Esophagus squamous epithelium (tissue), 4 donors: ENCODE measurements around the gene EFCAB5.
"Not testable (repeated sequence)": the region's sequence is repeated elsewhere in the genome, so short reads cannot be mapped to it uniquely, and the experiment has no call there.

Experiments used
- POLR2A ChIP-seq, 4 donors: fragments of 450-650 bp; IDR thresholded peaks; one replicate each; pipeline ENCODE4 v1.6.1; 2017; ENCODE audit warnings: antibody characterized with exemption in 4 of 4, mild to moderate bottlenecking in 4 of 4, moderate library complexity in 3 of 4
- TF ChIP-seq, protein P1 (sequence below), 6 experiments: fragments of 450-650 bp in 4 of 6; fragments of 200-600 bp in 2 of 6; sonication (generic) in 2 of 6; IDR thresholded peaks; one replicate each; pipeline ENCODE4 v1.5.1; 2016 to 2019; ENCODE audit warnings: antibody characterized with exemption in 6 of 6, mild to moderate bottlenecking in 4 of 6, moderate library complexity in 4 of 6

DNA sequence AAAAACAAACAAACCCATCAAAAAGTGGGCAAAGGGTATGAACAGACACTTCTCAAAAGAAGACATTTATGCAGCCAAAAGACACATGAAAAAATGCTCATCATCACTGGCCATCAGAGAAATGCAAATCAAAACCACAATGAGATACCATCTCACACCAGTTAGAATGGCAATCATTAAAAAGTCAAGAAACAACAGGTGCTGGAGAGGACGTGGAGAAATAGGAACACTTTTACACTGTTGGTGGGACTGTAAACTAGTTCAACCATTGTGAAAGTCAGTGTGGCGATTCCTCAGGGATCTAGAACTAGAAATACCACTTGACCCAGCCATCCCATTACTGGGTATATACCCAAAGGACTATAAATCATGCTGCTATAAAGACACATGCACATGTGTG lies 83.9 kb downstream of the EFCAB5 start:
- TF ChIP-seq, protein P1, sequence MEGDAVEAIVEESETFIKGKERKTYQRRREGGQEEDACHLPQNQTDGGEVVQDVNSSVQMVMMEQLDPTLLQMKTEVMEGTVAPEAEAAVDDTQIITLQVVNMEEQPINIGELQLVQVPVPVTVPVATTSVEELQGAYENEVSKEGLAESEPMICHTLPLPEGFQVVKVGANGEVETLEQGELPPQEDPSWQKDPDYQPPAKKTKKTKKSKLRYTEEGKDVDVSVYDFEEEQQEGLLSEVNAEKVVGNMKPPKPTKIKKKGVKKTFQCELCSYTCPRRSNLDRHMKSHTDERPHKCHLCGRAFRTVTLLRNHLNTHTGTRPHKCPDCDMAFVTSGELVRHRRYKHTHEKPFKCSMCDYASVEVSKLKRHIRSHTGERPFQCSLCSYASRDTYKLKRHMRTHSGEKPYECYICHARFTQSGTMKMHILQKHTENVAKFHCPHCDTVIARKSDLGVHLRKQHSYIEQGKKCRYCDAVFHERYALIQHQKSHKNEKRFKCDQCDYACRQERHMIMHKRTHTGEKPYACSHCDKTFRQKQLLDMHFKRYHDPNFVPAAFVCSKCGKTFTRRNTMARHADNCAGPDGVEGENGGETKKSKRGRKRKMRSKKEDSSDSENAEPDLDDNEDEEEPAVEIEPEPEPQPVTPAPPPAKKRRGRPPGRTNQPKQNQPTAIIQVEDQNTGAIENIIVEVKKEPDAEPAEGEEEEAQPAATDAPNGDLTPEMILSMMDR (IDR thresholded peaks at IDR 0.05): not testable (repeated sequence)
- not testable (repeated sequence) for TF ChIP-seq POLR2A (IDR thresholded peaks at IDR 0.05)
